Adipocyte (in vitro differentiated cells): ENCODE measurements around the gene RPS5.
A peak's percentile ranks its signal among the peaks of the same experiment; 100 is the strongest.

Experiments used
- DNase-seq: peaks from one replicate; pipeline ENCODE4 v3.0.0-alpha.2; 2015; ENCODE audit warnings: low read depth
- H3K27me3 ChIP-seq: replicated peaks from 2 replicates; pipeline ENCODE4 v1.7.0; 2013; ENCODE audit warnings: mild to moderate bottlenecking, low read length, moderate library complexity; ENCODE audit not compliant: control insufficient read depth, insufficient read depth
- H3K36me3 ChIP-seq: 2 replicates; pipeline ENCODE4 v1.7.0; 2013; ENCODE audit warnings: low read length, mild to moderate bottlenecking, moderate library complexity; ENCODE audit not compliant: control insufficient read depth, insufficient read depth, severe bottlenecking
- H3K4me1 ChIP-seq: 2 replicates; pipeline ENCODE4 v1.7.0; 2013; ENCODE audit warnings: mild to moderate bottlenecking, low read length, moderate library complexity; ENCODE audit not compliant: control insufficient read depth, insufficient read depth
- H3K4me3 ChIP-seq: 2 replicates; pipeline ENCODE4 v1.7.0; 2013; ENCODE audit warnings: mild to moderate bottlenecking, low read length, moderate library complexity
- H3K9ac ChIP-seq: 2 replicates; pipeline ENCODE4 v1.7.0; 2013; ENCODE audit warnings: mild to moderate bottlenecking, low read length, moderate library complexity
- H3K9me3 ChIP-seq: 2 replicates; pipeline ENCODE4 v1.7.0; 2013; ENCODE audit warnings: mild to moderate bottlenecking, low read length, moderate library complexity; ENCODE audit not compliant: control insufficient read depth

Gene RPS5

DNA sequence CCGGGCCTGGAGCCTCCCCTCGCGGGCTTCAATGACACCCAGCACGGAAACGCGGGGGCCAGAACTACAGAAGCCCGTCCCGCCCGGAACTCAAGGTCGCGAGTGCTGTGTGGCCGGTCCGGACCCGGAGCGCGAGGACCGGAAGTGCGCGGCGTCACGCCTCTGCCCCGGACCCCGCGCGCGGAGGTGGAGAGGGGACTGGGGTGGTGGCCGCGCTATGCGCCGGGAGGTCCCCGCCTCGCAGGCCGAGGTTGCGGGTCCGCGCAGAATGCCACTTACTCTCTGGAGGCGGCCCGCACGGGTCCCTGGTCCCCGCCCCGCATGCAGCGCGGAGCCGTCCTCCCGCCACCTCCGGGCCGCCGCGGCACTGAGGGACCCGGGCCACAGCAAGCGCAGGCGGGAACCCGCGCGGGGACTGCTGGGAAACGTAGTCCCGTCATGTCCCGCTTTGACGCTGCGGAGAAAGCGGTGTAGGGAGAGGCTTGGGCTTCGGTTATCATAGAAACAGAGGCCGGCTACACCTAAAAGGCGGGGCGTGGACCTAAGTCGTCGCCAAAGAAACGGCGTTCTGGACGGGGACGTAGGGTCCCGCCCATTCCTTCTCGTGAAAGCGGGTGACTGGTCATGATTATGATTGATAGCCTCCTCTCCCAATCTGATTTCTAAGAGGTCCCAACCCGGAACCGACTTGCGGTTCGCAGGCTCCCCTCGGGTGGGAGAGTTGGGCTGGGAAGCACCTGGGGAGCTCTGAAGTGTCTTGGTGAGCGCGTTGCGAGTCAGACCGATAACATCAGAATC, 6.2 kb upstream of the RPS5 start, which contains the start of gene ZNF837:
Gene ZNF837 (minus strand): TSS at position 369 of the 798 bp plus-strand sequence. CDS start 11,698 bp downstream, outside the sequence.
- H3K27me3 ChIP-seq: no peaks in the 10 kb centered on the region
- peak; percentile 100 for DNase-seq

DNA sequence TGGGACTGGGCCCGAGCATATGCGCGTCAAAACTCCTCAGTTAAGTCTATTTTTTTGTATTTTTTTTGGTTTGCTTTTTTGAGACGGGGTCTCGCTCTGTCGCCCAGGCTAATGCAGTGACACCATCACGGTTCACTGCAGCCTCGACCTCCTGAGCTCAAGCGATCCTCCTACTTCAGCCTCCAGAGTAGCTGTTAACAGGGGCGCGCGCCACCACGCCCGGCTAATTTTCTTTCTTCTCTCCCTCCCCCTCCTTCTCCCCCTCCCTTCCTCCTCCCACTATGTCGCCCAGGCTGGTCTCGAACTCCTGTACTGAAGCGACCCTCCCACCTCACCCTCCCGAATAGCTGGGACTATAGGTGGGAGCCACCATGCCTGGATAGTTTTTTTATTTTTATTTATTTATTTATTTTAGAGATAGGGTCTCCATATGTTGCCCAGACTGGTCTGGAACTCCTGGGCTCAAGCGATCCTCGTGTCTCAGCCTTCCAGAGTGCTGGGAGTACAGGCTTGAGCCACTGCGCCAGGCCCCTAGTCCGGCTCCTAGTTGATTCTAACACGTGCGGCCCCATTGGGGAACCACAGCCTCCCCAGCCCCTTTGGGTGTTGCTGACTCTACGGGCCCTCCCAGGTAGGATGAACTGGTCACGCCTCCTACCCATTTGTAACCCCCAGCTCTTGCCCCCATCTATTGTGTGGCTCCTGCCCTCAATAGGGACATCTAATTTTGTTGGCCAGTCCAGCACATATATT, 5.4 kb upstream of the RPS5 start:
- Histone ChIP-seq H3K9ac (peak overlapping the region; percentile 91), H3K27me3 (no peaks in the 10 kb centered on the region), H3K36me3 (no peaks in the 10 kb centered on the region), H3K4me3 (peak overlapping the region; percentile 87), H3K9me3 (no peaks in the 10 kb centered on the region), H3K4me1 (peaks cover 31% of the 10 kb centered on the region)
- DNase-seq: no peak

More for the DNA sequence above, 6.2 kb upstream of the RPS5 start, which contains the start of gene ZNF837:
- Histone ChIP-seq H3K4me1 (peaks cover 25% of the 10 kb centered on the region), H3K9ac (peak within 1 kb of the TSS; percentile 91), H3K9me3 (no peaks in the 10 kb centered on the region), H3K4me3 (peak within 1 kb of the TSS; percentile 87), H3K36me3 (no peaks in the 10 kb centered on the region)

DNA sequence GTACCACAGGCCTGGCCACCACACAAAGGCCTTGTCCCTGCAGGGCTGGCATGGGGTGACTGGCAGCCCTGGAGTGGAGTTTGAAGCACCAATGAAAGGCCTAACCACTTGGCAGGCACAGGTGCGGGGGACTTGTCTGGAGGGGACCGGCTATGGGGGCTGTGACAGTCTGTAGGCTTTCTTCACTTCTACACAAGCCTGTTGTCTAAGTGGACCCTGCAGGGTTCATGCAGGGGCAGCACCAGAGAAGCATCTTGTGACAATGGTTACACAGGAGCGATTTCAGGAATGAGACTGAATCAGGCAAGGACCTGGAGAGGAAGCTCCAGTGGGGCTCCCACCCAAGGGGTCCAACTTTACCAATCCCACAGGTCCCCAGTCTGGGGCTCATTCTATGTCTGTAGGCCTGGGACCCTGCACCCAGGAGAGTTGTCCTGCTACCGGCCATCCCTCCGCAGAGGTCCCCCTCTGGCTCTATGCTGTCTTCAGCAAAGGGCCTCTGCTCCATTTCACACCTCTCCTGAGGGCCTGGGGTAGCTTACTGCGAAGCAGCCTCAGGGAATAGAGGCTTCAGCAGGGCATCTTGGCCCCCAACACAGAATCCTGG, 4.0 kb upstream of the RPS5 start:
- Histone ChIP-seq H3K36me3 (peaks cover under 1% of the 10 kb centered on the region), H3K4me1 (peaks cover 36% of the 10 kb centered on the region), H3K4me3 (no peak overlapping the region), H3K9me3 (no peaks in the 10 kb centered on the region), H3K9ac (no peak overlapping the region), H3K27me3 (no peaks in the 10 kb centered on the region)
- DNase-seq: no peak

DNA sequence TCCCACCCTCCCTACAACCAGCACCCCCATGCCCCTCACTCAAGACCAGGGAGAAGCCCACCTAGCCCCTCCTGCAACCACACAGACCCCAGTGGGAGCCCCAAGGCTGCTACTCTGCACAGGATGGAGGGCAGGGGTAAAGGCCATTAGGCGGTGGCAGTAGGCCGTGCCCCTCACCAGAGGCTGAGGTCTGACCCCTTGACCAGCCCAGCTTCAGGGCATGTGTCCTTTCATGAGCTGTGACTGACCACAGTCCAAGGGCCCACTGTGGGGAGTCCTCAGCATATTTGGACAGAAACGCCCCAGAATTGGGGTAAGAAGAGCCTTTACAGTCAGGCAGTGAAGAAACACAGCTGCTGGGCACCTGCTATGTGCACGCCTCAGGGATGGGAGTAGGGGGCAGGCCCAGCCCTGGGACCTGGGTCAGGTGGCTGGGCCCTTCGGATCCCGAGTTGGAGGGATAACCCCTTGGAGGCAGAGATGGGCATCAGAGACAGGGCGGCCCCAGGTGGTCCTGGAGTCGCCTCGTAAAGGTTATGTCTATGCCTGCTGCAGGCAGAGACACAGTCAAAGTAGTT, 1.7 kb upstream of the RPS5 start:
- Histone ChIP-seq H3K9ac (peak overlapping the region; percentile 100), H3K27me3 (no peaks in the 10 kb centered on the region), H3K4me1 (peaks cover 35% of the 10 kb centered on the region), H3K36me3 (peaks cover 16% of the 10 kb centered on the region), H3K9me3 (no peaks in the 10 kb centered on the region), H3K4me3 (peak overlapping the region; percentile 94)
- no peak for DNase-seq

DNA sequence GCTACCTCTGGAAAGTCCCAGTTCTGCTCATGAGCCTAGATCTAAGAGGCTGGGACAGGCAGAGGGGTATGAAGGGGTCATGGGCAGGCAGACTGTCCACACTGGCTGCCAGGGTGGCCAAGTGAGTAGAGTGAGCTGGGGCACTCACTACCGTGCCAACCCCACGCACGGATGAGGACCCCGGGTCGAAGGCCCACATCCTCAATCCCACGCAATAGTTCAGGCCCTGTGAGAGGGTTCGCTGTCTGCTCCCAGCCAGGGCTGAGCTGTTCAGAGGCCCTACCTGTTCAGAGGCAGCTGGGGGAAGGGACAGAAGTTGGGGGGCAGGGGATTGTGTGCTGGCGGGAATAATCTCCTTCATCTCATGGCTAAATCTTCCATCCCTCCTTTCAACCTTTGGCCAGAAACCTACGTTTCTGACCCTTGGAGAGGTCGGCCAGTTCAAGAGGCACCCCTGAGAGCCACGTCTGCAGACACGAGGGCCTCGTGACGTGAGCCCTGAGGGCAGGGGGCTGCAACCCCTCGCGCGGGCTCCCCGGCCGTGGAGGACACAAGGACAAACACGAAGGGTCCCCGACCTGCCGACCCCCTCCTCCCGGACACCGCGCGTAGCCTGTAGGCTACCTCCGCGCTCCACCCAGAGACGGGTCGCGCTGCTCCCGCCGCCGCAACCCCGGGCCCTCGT, 1.0 kb upstream of the RPS5 start:
- no peak for DNase-seq
- peaks cover 40% of the 10 kb centered on the region for H3K4me1 ChIP-seq
- H3K27me3 ChIP-seq: no peaks in the 10 kb centered on the region
- H3K9me3 ChIP-seq: no peaks in the 10 kb centered on the region
- H3K4me3 ChIP-seq: peak overlapping the region; percentile 94
- peaks cover 23% of the 10 kb centered on the region for H3K36me3 ChIP-seq
- peak overlapping the region; percentile 100 for H3K9ac ChIP-seq

DNA sequence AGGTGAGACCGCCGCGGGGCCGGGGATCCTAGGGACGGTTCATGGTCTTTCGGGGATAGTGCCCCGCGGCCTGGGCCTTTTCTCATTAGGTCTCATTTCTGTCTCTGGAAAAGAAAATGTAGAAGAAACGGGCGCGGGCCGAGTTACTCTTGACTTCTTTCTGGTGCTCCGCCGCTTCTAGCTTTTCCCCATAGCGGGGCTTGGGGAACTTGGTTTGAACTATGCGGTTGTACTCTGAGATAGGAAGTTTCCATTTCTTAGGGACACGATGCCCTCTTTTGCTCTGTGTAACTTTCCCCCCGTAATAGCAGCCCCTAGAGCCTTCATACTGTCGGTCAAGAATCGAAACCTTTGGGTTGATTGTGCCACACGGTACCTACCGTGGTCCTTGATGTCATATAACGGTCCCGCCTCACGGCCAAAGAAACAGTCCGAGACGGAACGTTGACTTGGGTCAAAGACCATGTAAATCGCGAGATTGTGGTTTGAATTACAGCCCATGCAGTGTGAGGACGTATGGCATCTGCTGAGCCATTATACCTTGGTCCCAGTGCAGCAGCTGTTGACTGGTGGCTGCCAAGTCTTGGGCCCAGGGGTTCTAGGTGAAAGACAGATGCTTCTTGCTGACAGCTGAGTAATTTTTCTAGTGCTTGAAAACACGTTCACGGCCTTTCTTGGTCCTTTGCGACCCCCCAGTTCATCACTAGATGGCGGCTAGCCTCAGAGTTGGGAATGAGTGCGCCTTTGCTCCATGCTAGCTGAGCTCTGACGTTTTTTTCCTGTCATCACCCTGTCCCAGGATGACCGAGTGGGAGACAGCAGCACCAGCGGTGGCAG, 487 bp downstream of the RPS5 start:
- peak; percentile 40 for DNase-seq
- H3K27me3 ChIP-seq: no peaks in the 10 kb centered on the region
- peaks cover 36% of the 10 kb centered on the region for H3K36me3 ChIP-seq
- peak overlapping the region; percentile 100 for H3K9ac ChIP-seq
- H3K4me3 ChIP-seq: peak overlapping the region; percentile 94
- peaks cover 34% of the 10 kb centered on the region for H3K4me1 ChIP-seq
- no peaks in the 10 kb centered on the region for H3K9me3 ChIP-seq

DNA sequence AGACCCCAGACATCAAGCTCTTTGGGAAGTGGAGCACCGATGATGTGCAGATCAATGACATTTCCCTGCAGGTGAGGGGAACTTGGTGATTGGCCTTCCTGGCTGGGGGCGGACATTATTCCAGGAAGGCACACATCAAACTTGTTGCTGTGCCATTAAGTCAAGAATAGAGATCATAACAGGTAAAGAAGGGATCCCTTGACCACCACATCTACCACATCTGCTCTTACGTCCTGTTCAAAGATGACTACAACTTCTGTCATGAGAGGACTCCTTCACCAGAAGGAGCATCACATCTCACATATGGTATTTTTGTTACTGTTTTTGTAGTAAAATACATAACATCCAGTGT, 1.1 kb downstream of the RPS5 start:
- H3K9me3 ChIP-seq: no peaks in the 10 kb centered on the region
- no peaks in the 10 kb centered on the region for H3K27me3 ChIP-seq
- no peak for DNase-seq
- peaks cover 42% of the 10 kb centered on the region for H3K36me3 ChIP-seq
- peaks cover 34% of the 10 kb centered on the region for H3K4me1 ChIP-seq
- peak overlapping the region; percentile 100 for H3K9ac ChIP-seq
- peak overlapping the region; percentile 94 for H3K4me3 ChIP-seq

DNA sequence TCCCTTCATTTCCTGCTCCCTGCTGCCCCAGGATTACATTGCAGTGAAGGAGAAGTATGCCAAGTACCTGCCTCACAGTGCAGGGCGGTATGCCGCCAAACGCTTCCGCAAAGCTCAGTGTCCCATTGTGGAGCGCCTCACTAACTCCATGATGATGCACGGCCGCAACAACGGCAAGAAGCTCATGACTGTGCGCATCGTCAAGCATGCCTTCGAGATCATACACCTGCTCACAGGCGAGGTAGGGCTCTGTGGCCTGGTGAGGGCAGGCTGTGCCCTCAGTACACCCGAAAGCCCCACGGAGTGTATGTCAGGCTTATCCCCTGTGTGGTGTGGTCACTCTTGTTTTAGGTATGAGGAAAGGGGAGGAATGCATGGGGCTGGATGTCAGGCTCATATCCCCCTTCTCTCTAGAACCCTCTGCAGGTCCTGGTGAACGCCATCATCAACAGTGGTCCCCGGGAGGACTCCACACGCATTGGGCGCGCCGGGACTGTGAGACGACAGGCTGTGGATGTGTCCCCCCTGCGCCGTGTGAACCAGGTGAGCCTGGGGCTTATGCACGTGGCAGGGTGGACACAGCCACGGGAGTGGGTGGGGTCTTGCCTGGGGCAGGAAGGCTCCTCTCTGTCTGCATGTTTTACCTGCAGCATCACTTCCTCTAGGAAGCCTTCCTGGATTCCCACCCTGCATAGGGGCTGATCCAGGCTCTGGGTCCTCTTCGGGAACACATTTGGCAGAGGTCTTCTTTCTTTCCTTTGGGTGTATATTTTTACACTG, 6.1 kb downstream of the RPS5 start:
- no peak for DNase-seq
- Histone ChIP-seq H3K36me3 (peaks cover 63% of the 10 kb centered on the region), H3K9ac (no peak overlapping the region), H3K9me3 (no peaks in the 10 kb centered on the region), H3K27me3 (no peaks in the 10 kb centered on the region), H3K4me3 (no peak overlapping the region), H3K4me1 (peaks cover 15% of the 10 kb centered on the region)

DNA sequence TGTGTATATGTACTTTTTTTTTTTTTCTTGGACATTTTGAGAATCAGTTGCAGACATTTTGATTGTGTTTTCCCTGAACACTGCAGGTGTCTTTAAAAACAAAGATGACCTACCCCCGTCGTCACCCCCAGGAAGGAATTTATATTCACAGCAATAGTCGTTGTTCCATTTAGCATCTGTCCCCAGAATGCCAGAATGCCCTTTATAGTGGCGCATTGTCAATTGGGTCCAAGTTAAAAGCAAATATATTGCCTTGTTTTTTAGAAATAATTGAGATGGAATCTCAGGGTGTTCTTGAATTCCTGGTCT, 6.6 kb downstream of the RPS5 start:
- DNase-seq: no peak
- Histone ChIP-seq H3K4me1 (peaks cover 10% of the 10 kb centered on the region), H3K27me3 (no peaks in the 10 kb centered on the region), H3K9me3 (no peaks in the 10 kb centered on the region), H3K36me3 (peaks cover 58% of the 10 kb centered on the region), H3K9ac (no peak overlapping the region), H3K4me3 (no peak overlapping the region)

DNA sequence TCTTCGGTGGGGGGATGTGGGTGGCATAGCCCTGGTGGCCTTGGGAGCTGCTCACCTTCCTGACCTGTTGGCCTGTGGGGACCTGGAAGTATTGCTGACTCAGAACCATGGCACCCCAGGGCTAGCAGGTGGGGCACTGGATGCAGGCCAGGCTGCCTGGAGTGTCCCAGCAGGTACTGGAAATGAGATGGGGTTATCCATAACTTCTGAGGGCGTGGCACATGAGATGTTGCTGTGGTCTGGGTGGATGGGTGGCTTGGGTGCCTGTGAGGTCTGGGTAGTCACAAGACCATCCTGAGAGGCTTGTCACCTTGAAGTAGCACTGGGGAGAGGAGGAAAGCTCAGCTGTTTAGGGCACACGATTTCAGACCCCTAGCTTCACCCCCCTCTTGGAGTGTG, 7.8 kb downstream of the RPS5 start:
- no peak overlapping the region for H3K4me3 ChIP-seq
- H3K9ac ChIP-seq: no peak overlapping the region
- peaks cover 5% of the 10 kb centered on the region for H3K4me1 ChIP-seq
- peaks cover 50% of the 10 kb centered on the region for H3K36me3 ChIP-seq
- no peak for DNase-seq
- H3K9me3 ChIP-seq: no peaks in the 10 kb centered on the region
- H3K27me3 ChIP-seq: no peaks in the 10 kb centered on the region
